HCT116 (cell line): Measurements from ENCODE around the gene MTHFSD. TPM values are rescaled to one million over a fixed set of nuclear protein-coding genes. Genes with fewer than 3 reads are reported as not detected.

ENCODE experiments used
- ATAC-seq: fragments of 200-7000 bp; cut with Tn5 transposase; 2 replicates; pipeline ENCODE4 v1.9.1; 2020; ENCODE audit warnings: mild to moderate bottlenecking, moderate library complexity
- BruUV-seq: library from RNA; stranded (reverse); fragments of 400-500 nt; replicated peaks from 2 replicates; lab custom pipeline; 2021; lab: Mats Ljungman, UMichigan
- CTCF ChIA-PET: fragments of 300-600 bp; sonication (Branson Sonifier 250); formaldehyde crosslinking; loops from one replicate; lab custom pipeline; 2021; ENCODE audit warnings: antibody characterized with exemption; lab: Charles Lee
- POLR2A ChIA-PET: fragments of 300-600, 350-600 bp; sonication (Branson Sonifier 250); formaldehyde crosslinking; loops from one replicate; lab custom pipeline; 2021; ENCODE audit warnings: antibody characterized with exemption; lab: Charles Lee
- RAD21 ChIA-PET, 2 experiments: fragments of 300-600 bp; sonication (Branson Sonifier 250); formaldehyde crosslinking; loops; one replicate each; lab custom pipeline; 2023; ENCODE audit warnings: low total read pairs in 2 of 2; ENCODE audit not compliant: uncharacterized antibody in 2 of 2, unreplicated experiment in 2 of 2, low non-redundant PET in 1 of 2; lab: Charles Lee
- DNase-seq: peaks from one replicate; pipeline ENCODE4 v3.0.0-alpha.2; 2010; ENCODE audit warnings: low read depth, low spot score
- H2AFZ ChIP-seq: fragments of 200-600 bp; shearing (Covaris generic), sonication (generic); 2 replicates; pipeline ENCODE4 v1.6.1; 2017; ENCODE audit warnings: low read depth, mixed run types, mixed read lengths, antibody characterized with exemption, low read length; ENCODE audit not compliant: poor library complexity, severe bottlenecking
- H3K27ac ChIP-seq: 2 replicates; pipeline ENCODE4 v1.5.1; 2012; ENCODE audit warnings: low read depth, low read length
- H3K27me3 ChIP-seq: fragments of 200-600 bp; sonication (generic); 2 replicates; pipeline ENCODE4 v1.6.1; 2016; ENCODE audit warnings: mixed run types, low read length, mixed read lengths; ENCODE audit not compliant: insufficient read depth
- H3K36me3 ChIP-seq, 2 experiments: fragments of 200-500 bp in 1 of 2; fragments of 200-600 bp in 1 of 2; sonication (Bioruptor generic) in 1 of 2; sonication (generic) in 1 of 2; 2 replicates each; pipeline versions ENCODE4 v1.5.1 to v1.6.1; 2014 to 2016; ENCODE audit warnings: low read length in 2 of 2, inconsistent platforms in 1 of 2, mixed read lengths in 1 of 2, mixed run types in 1 of 2; ENCODE audit not compliant: insufficient read depth in 2 of 2, control insufficient read depth in 1 of 2
- H3K4me1 ChIP-seq, 2 experiments: fragments of 200-600 bp in 1 of 2; sonication (generic) in 1 of 2; 2 replicates each; pipeline versions ENCODE4 v1.5.1 to v1.6.1; 2012 to 2017; ENCODE audit warnings: low read length in 2 of 2, inconsistent platforms in 1 of 2, mild to moderate bottlenecking in 1 of 2, mixed read lengths in 1 of 2, mixed run types in 1 of 2, moderate library complexity in 1 of 2; ENCODE audit not compliant: insufficient read depth in 2 of 2, control insufficient read depth in 1 of 2
- H3K4me2 ChIP-seq: fragments of 200-600 bp; sonication (generic); 2 replicates; pipeline ENCODE4 v1.6.1; 2017; ENCODE audit warnings: mixed run types, low read length, mixed read lengths
- H3K4me3 ChIP-seq, 2 experiments: fragments of 200-600 bp in 1 of 2; sonication (generic) in 1 of 2; replicated peaks in 1 of 2; 2 replicates each; pipeline ENCODE4 v1.5.1; 2011 to 2016; ENCODE audit warnings: low read length in 2 of 2, control low read depth in 1 of 2, low read depth in 1 of 2, mild to moderate bottlenecking in 1 of 2, mixed read lengths in 1 of 2, mixed run types in 1 of 2
- H3K79me2 ChIP-seq: fragments of 200-600 bp; sonication (generic); 2 replicates; pipeline ENCODE4 v1.6.1; 2017; ENCODE audit warnings: mild to moderate bottlenecking, mixed run types, low read length, moderate library complexity, mixed read lengths; ENCODE audit not compliant: insufficient read depth
- H3K9ac ChIP-seq: fragments of 200-600 bp; sonication (generic); 2 replicates; pipeline ENCODE4 v1.6.1; 2016; ENCODE audit warnings: low read length, mixed read lengths
- H3K9me2 ChIP-seq: fragments of 200-600 bp; sonication (generic), shearing (Covaris generic); 2 replicates; pipeline ENCODE4 v1.6.1; 2017; ENCODE audit warnings: mixed run types, mild to moderate bottlenecking, moderate library complexity; ENCODE audit not compliant: insufficient read depth
- H3K9me3 ChIP-seq, 2 experiments: fragments of 200-500 bp in 1 of 2; fragments of 200-600 bp in 1 of 2; sonication (Bioruptor generic) in 1 of 2; sonication (generic) in 1 of 2; 2 replicates each; pipeline ENCODE4 v1.6.1; 2014 to 2017; ENCODE audit warnings: low read length in 2 of 2, mixed read lengths in 2 of 2, inconsistent platforms in 1 of 2, low read depth in 1 of 2, mild to moderate bottlenecking in 1 of 2, mixed run types in 1 of 2, moderate library complexity in 1 of 2; ENCODE audit not compliant: control insufficient read depth in 1 of 2, insufficient read depth in 1 of 2
- H4K20me1 ChIP-seq: fragments of 200-600 bp; sonication (generic), shearing (Covaris generic); 2 replicates; pipeline ENCODE4 v1.6.1; 2017; ENCODE audit warnings: mixed run types, mild to moderate bottlenecking, moderate library complexity; ENCODE audit not compliant: insufficient read depth
- ATF3 ChIP-seq: IDR thresholded peaks from 2 replicates; pipeline ENCODE4 v1.6.1; 2012
- CTCF ChIP-seq, 3 experiments: fragments of 200-600 bp in 1 of 3; sonication (generic) in 1 of 3; IDR thresholded peaks in 2 of 3; conservative IDR thresholded peaks in 1 of 3; 2 replicates each; pipeline ENCODE4 v1.5.1; 2012 to 2017; ENCODE audit warnings: low read depth in 2 of 3, low read length in 2 of 3, antibody characterized with exemption in 1 of 3, borderline replicate concordance in 1 of 3, control low read depth in 1 of 3, mild to moderate bottlenecking in 1 of 3, mixed read lengths in 1 of 3, mixed run types in 1 of 3, moderate library complexity in 1 of 3; ENCODE audit not compliant: insufficient read depth in 1 of 3
- ELF1 ChIP-seq: IDR thresholded peaks from 2 replicates; pipeline ENCODE4 v1.6.1; 2012; ENCODE audit warnings: low read depth, borderline replicate concordance
- JUND ChIP-seq: IDR thresholded peaks from 2 replicates; pipeline ENCODE4 v1.6.1; 2012
- POLR2A ChIP-seq: IDR thresholded peaks from 2 replicates; pipeline ENCODE4 v1.7.0; 2011; ENCODE audit warnings: borderline replicate concordance; ENCODE audit not compliant: insufficient read depth, insufficient read length; ENCODE audit errors: extremely low read depth
- RAD21 ChIP-seq: IDR thresholded peaks from 2 replicates; pipeline ENCODE4 v1.6.1; 2012; ENCODE audit warnings: low read depth, mild to moderate bottlenecking
- intact Hi-C: fragments of 100-400 bp; cut with micrococcal nuclease; formaldehyde crosslinking; loops from 2 replicates; pipeline ENCODE4 v1.10.0; 2022
- total RNA-seq: library from RNA; stranded (reverse); gene quantifications from one replicate; pipeline ENCODE4 v1.2.1, GENCODE V29; 2021; ENCODE audit not compliant: unreplicated experiment

MTHFSD gene
- total RNA-seq, 1 experiment from 2014 or later: 33.1 TPM

DNA sequence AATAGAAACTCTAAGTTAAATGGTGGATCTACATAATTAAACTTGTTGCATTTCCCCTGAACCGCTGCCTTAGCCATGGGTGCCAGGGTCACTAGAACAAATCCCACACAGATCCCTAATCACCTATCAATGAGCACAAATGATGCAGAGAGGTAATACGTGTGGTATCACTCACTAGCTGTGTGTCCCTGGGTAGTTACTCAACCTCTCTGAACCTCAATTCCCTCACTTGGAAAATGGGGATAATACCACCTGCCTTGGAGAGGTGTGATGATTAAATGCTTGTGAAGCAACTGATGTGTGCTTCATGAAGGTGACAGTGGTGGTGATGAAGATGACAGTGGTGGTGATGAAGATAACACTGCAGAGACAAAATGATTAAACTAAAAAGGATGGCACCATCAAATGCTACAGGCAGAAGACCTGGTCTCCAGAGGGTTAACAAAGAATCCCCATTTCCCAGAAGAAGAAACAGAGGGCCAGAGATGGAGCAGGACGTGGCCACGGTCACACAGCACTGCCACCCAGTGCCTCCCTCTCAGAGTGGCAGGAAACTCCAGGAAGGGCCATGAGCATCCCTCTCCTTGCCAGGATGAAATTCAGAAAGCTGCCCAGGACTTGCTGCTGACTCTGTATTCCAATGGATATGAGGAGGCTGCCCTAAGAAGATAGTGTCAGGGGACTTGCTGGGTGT is 62.6 kb downstream of the MTHFSD start:
- H3K79me2 ChIP-seq: no peaks in the 10 kb centered on the region
- ATAC-seq (0 out of 2 replicates have a peak, but pooled peaks have one; percentile 45), DNase-seq (no peak)
- BruUV-seq: no TSS peak
- no peak overlapping the region for H3K9ac ChIP-seq
- no peak overlapping the region for H3K4me3 ChIP-seq
- H2AFZ ChIP-seq: no peak overlapping the region
- H3K27me3 ChIP-seq: peaks cover 58% of the 10 kb centered on the region
- POLR2A ChIA-PET: no interaction called here
- no peaks in the 10 kb centered on the region for H3K9me2 ChIP-seq
- no peaks in the 10 kb centered on the region for H3K4me1 ChIP-seq
- CTCF ChIA-PET: interaction anchor here (1.4 kb wide), 1 partner anchor 240 kb away, joined by 3 read pairs; no protein-coding TSS in a partner anchor
- RAD21 ChIA-PET: no interaction called here
- no peaks in the 10 kb centered on the region for H3K9me3 ChIP-seq
- H3K27ac ChIP-seq: no peak overlapping the region
- TF ChIP-seq RAD21 (0 out of 2 replicates have a peak, but pooled peaks have one; percentile 9), ELF1 (no peak), ATF3 (no peak), POLR2A (no peak), JUND (no peak)
- no peaks in the 10 kb centered on the region for H3K36me3 ChIP-seq
- no peak overlapping the region for H3K4me2 ChIP-seq
- intact Hi-C loops: no loop called here
- no peaks in the 10 kb centered on the region for H4K20me1 ChIP-seq

DNA sequence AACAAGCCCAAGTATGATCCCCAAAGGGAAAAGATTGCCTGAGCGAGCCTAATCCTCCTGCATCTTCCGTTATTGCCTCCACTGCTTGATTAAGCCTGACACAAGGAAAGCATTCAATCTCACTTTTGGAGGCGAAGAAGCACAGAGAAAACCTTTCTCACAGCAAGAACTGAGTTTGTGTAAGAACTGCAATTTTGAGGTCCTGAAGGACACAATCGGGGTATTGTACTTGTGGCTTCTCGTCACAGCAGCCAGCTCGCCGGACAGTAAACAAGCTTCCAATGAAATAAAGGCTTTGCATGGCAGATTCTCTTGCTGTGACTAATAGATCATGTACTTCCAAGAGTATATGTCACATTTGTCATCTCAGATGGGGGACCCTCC is 63.4 kb downstream of the MTHFSD start:
- ChIA-PET RAD21 (no interaction called here), CTCF (no interaction called here), POLR2A (no interaction called here)
- Histone ChIP-seq H3K4me3 (no peak overlapping the region), H3K4me1 (no peaks in the 10 kb centered on the region), H3K9ac (no peak overlapping the region), H3K9me2 (no peaks in the 10 kb centered on the region), H3K36me3 (no peaks in the 10 kb centered on the region), H3K9me3 (no peaks in the 10 kb centered on the region), H3K27ac (no peak overlapping the region), H3K27me3 (peaks cover 66% of the 10 kb centered on the region), H4K20me1 (no peaks in the 10 kb centered on the region), H3K4me2 (no peak overlapping the region), H2AFZ (no peak overlapping the region), H3K79me2 (no peaks in the 10 kb centered on the region)
- no peak for TF ChIP-seq ATF3
- no peak for TF ChIP-seq CTCF (IDR thresholded peaks at IDR 0.05 in 2 of 3, conservative IDR thresholded peaks at IDR 0.05 in 1 of 3; ENCODE audit: borderline replicate concordance in 1 of 3, insufficient read depth in 1 of 3, low read depth in 2 of 3, low read length in 2 of 3)
- BruUV-seq: no TSS peak
- intact Hi-C loops: no loop called here
- DNase-seq (no peak), ATAC-seq (no peak)
